Gastrocnemius medialis (tissue), 4 donors: ENCODE data around the gene PROSER3.

Experiments
- CTCF ChIP-seq, 5 experiments: fragments of 450-650 bp in 3 of 5; fragments of 200-600 bp in 2 of 5; sonication (generic) in 2 of 5; IDR thresholded peaks in 4 of 5; conservative IDR thresholded peaks in 1 of 5; 1 replicate in 4 of 5; 2 replicates in 1 of 5; pipeline ENCODE4 v1.5.1; 2016 to 2019; ENCODE audit warnings: antibody characterized with exemption in 5 of 5, mild to moderate bottlenecking in 3 of 5, moderate library complexity in 3 of 5
- POLR2A ChIP-seq, 2 donors: fragments of 450-650 bp; IDR thresholded peaks; one replicate each; pipeline ENCODE4 v1.6.1; 2017; ENCODE audit warnings: antibody characterized with exemption in 2 of 2, mild to moderate bottlenecking in 2 of 2, moderate library complexity in 2 of 2

GRCh38 chr19:35718345-35719041 is 39.5 kb upstream of the PROSER3 start:
- TF ChIP-seq CTCF (IDR thresholded peaks at IDR 0.05 in 4 of 5, conservative IDR thresholded peaks at IDR 0.05 in 1 of 5), result no peak
- no peak for TF ChIP-seq POLR2A (IDR thresholded peaks at IDR 0.05)
